GM12872 (cell line): ENCODE measurements around the gene NR2C2AP.

Source experiments
- CTCF ChIP-seq: IDR thresholded peaks from 3 replicates; pipeline ENCODE4 v1.5.1; 2011; ENCODE audit warnings: low read depth, mild to moderate bottlenecking, low read length, moderate library complexity; ENCODE audit not compliant: insufficient read depth

Gene NR2C2AP

GRCh38 chr19:19192078-19192882 lies 10.9 kb downstream of the NR2C2AP start, which contains the start of the genes BORCS8 and RFXANK:
TSS of gene BORCS8 (minus strand) at chr19:19192152. CDS start at chr19:19192117, 35 bp downstream.
TSS of gene RFXANK (plus strand) at chr19:19192258. CDS start at chr19:19193947, 1,689 bp downstream.
- no peak for TF ChIP-seq CTCF

- TF ChIP-seq CTCF = no peak
Measured at GRCh38 chr19:19191768-19192077, 11.5 kb downstream of the NR2C2AP start.

- no peak for TF ChIP-seq CTCF
Measured at GRCh38 chr19:19186742-19187141, 16.5 kb downstream of the NR2C2AP start.

DNA sequence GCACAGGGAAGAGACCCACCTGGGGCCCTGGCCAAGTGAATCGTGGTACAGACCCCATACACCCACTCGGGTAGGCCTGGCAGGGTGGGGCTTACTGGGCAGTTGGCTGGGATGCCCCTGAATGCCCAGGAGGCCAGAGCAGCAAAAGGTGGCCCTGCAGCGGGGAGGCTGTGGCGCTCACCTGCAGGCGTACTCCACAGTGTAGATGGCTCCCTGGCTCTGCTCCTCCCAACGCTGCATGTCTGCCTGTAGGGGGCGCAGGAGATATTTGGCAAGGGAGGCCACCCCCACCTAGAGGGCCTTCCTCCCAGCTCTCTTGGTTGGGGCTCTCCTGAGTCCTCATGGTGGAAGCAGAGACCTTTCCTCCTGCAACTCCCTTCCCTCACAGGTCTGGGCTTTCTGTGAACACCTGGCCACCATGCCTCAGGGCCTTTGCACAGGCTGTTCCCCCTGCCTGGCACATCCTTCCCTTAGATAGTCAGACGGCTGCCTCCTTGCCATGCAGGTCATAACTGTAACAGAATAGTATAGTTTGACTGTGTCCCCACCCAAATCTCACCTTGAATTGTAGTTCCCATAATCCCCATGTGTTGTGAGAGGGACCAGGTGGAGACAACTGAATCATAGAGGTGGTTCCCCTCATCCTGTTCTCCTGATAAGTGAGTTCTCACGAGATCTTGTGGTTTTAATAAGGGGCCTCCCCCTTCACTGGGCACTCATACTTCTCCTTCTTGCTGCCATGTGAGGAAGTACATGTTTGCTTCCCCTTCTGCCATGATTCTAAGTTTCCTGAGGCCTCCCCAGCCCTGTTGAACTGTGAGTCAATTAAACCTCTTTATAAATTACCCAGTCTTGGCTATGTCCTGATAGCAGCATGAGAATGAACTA lies 17.1 kb downstream of the NR2C2AP start:
- peak; percentile 81 for TF ChIP-seq CTCF

- no peak for TF ChIP-seq CTCF
Measured at GRCh38 chr19:19181488-19181998, 21.7 kb downstream of the NR2C2AP start.

DNA sequence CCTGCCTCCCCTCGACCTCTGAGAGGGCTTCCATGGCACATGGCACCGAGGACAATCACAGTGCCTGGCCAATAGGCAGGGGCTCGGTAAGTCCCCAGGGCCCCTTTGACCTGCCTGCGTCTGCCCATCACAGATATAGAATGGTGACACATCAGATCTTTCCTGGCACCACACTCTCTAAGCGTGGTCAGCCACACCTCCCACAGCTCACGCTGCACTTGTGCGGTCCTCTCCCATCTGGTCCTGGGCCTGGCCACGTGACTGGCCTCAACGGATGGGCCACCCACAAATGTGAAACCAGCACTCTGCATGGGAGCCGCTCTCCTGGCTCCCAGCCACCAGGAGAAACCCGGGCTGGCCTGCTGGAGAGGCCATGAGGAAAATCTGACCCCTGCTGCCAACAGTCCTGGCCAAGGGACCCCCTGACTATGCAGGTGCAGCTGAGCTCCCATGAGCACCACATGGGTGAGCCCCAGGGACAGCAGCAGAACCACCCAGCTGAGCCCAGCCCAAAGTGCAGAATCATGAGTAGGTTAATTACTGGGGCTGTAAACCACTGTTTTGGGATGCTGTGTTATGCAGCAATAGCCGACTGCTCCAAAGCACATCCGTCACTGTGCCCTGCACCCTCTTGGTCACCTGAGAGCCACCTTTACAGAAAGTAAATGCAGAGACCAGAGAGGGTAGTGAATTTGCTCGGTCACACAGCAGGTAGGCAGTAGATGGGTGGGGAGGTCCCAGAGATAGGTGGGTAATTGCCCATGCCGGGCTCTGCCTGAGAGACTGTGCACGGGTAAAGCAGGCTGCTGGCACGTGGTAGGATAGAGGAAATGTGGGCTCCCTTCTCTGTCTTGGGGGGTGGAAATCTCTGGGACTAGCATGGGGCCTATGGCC lies 23.4 kb downstream of the NR2C2AP start:
- no peak for TF ChIP-seq CTCF
